Skeletal muscle cell (primary cell): ENCODE data around the gene AGRN.
"Not testable (repeated sequence)": the region's sequence is repeated elsewhere in the genome, so short reads cannot be mapped to it uniquely, and the experiment has no call there.

Source experiments
- DNase-seq: peaks from one replicate; pipeline ENCODE4 v3.0.0-alpha.2; 2010; ENCODE audit warnings: low read depth
- H3K4me3 ChIP-seq: 2 replicates; pipeline ENCODE4 v1.5.1; 2011; ENCODE audit warnings: low read depth, mild to moderate bottlenecking, control low read depth, low read length, moderate library complexity

AGRN gene

GRCh38 chr1:1045129-1045528 lies 25.2 kb downstream of the AGRN start:
- H3K4me3 ChIP-seq = no peak overlapping the region
- no peak for DNase-seq

GRCh38 chr1:1046243-1046642 lies 26.3 kb downstream of the AGRN start:
- no peak for DNase-seq

GRCh38 chr1:1046767-1047166 lies 26.8 kb downstream of the AGRN start:
- no peak overlapping the region for H3K4me3 ChIP-seq
- DNase-seq = no peak

More at GRCh38 chr1:1046243-1046642, 26.3 kb downstream of the AGRN start:
- no peak overlapping the region for H3K4me3 ChIP-seq

- no peak overlapping the region for H3K4me3 ChIP-seq
- DNase-seq = no peak
Measured at GRCh38 chr1:1047407-1047806, 27.5 kb downstream of the AGRN start.

GRCh38 chr1:1047963-1048362 lies 28.0 kb downstream of the AGRN start:
- no peak overlapping the region for H3K4me3 ChIP-seq
- no peak for DNase-seq

- no peak for DNase-seq
Measured at GRCh38 chr1:1048765-1049164, 28.8 kb downstream of the AGRN start.

GRCh38 chr1:1049318-1050165 lies 29.6 kb downstream of the AGRN start:
- no peak for DNase-seq
- no peak overlapping the region for H3K4me3 ChIP-seq

More at GRCh38 chr1:1048765-1049164, 28.8 kb downstream of the AGRN start:
- no peak overlapping the region for H3K4me3 ChIP-seq

GRCh38 chr1:1050577-1051052 lies 30.7 kb downstream of the AGRN start:
- no peak overlapping the region for H3K4me3 ChIP-seq
- no peak for DNase-seq

GRCh38 chr1:1051127-1051810 lies 31.3 kb downstream of the AGRN start:
- no peak overlapping the region for H3K4me3 ChIP-seq
- no peak for DNase-seq

GRCh38 chr1:1052003-1052840 lies 32.3 kb downstream of the AGRN start:
- no peak for DNase-seq
- no peak overlapping the region for H3K4me3 ChIP-seq

GRCh38 chr1:1053022-1053421 lies 33.1 kb downstream of the AGRN start:
- H3K4me3 ChIP-seq = no peak overlapping the region
- DNase-seq = no peak

GRCh38 chr1:1053682-1054081 lies 33.8 kb downstream of the AGRN start:
- H3K4me3 ChIP-seq = no peak overlapping the region
- no peak for DNase-seq

- DNase-seq = no peak
- no peak overlapping the region for H3K4me3 ChIP-seq
Measured at GRCh38 chr1:1054099-1054700, 34.3 kb downstream of the AGRN start.

GRCh38 chr1:1054971-1055370 lies 35.1 kb downstream of the AGRN start:
- DNase-seq = no peak
- no peak overlapping the region for H3K4me3 ChIP-seq

- DNase-seq = no peak
- H3K4me3 ChIP-seq = no peak overlapping the region
Measured at GRCh38 chr1:1055841-1056736, 36.2 kb downstream of the AGRN start.

- not testable (repeated sequence) for DNase-seq, H3K4me3 ChIP-seq
Measured at GRCh38 chr1:1057769-1058087, 37.8 kb downstream of the AGRN start.

GRCh38 chr1:1058088-1058905 lies 38.4 kb downstream of the AGRN start:
- H3K4me3 ChIP-seq = peak overlapping the region; percentile 54

More at GRCh38 chr1:1058088-1058905, 38.4 kb downstream of the AGRN start:
- no peak for DNase-seq
